ENCODE data around the gene MATN4.

MATN4 gene

DNA sequence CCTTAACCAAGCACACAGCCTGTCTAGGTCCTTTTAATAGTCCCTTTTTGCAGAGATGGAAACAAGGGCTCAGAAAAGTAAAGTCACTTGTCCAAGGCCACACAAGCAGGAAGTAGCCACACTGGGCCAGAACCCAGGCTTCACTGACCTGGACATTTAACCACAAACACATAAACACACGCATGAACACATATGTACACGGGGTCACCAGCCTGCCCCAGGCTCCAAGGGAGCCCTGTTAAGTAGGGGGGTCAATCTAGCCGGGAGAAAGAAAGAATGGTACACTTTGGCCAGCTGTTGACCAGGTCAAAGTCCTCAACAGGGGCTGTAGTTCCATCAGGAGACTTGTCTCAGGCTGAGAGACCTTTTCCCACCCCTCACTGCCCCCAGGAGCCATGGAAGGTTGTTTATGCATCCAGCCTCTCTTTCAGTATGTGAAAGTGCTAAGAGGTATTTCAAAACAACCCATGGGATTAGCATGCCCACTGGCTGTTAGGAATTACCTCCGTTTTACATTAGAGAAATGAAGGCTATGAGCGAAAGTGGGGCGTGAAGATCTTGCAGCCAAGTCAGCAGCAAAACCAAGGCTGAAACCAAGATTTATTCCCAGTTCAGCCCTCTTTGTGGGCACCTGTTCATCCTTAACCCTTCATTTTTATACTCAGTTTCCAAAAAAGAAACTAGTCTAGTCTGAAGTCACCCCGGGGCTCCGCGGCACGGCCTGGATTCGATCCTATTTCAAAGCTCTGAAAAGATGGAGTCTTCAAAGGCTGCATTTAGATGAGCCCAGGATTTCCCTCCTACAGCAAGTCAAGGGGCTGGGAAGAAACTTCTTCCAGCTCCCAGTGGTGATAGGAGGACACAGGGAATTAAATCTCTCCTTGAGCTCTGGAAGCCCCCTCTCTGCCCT, 30.3 kb upstream of the MATN4 start:
- H3K4me3 ChIP-seq (replicated peaks; ENCODE audit: insufficient read depth, low read length) = no peak overlapping the region
- TF ChIP-seq, protein P1, sequence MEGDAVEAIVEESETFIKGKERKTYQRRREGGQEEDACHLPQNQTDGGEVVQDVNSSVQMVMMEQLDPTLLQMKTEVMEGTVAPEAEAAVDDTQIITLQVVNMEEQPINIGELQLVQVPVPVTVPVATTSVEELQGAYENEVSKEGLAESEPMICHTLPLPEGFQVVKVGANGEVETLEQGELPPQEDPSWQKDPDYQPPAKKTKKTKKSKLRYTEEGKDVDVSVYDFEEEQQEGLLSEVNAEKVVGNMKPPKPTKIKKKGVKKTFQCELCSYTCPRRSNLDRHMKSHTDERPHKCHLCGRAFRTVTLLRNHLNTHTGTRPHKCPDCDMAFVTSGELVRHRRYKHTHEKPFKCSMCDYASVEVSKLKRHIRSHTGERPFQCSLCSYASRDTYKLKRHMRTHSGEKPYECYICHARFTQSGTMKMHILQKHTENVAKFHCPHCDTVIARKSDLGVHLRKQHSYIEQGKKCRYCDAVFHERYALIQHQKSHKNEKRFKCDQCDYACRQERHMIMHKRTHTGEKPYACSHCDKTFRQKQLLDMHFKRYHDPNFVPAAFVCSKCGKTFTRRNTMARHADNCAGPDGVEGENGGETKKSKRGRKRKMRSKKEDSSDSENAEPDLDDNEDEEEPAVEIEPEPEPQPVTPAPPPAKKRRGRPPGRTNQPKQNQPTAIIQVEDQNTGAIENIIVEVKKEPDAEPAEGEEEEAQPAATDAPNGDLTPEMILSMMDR (IDR thresholded peaks at IDR 0.05; ENCODE audit: insufficient read depth, low read length) = no peak
- TF ChIP-seq POLR2AphosphoS5 (IDR thresholded peaks at IDR 0.05; ENCODE audit: low read depth) = no peak
- TF ChIP-seq, protein P2, sequence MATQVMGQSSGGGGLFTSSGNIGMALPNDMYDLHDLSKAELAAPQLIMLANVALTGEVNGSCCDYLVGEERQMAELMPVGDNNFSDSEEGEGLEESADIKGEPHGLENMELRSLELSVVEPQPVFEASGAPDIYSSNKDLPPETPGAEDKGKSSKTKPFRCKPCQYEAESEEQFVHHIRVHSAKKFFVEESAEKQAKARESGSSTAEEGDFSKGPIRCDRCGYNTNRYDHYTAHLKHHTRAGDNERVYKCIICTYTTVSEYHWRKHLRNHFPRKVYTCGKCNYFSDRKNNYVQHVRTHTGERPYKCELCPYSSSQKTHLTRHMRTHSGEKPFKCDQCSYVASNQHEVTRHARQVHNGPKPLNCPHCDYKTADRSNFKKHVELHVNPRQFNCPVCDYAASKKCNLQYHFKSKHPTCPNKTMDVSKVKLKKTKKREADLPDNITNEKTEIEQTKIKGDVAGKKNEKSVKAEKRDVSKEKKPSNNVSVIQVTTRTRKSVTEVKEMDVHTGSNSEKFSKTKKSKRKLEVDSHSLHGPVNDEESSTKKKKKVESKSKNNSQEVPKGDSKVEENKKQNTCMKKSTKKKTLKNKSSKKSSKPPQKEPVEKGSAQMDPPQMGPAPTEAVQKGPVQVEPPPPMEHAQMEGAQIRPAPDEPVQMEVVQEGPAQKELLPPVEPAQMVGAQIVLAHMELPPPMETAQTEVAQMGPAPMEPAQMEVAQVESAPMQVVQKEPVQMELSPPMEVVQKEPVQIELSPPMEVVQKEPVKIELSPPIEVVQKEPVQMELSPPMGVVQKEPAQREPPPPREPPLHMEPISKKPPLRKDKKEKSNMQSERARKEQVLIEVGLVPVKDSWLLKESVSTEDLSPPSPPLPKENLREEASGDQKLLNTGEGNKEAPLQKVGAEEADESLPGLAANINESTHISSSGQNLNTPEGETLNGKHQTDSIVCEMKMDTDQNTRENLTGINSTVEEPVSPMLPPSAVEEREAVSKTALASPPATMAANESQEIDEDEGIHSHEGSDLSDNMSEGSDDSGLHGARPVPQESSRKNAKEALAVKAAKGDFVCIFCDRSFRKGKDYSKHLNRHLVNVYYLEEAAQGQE (IDR thresholded peaks at IDR 0.05; ENCODE audit: insufficient replicate concordance, low read depth) = no peak
- no peak for TF ChIP-seq SPI1 (IDR thresholded peaks at IDR 0.05; ENCODE audit: borderline replicate concordance, low read depth)
- TF ChIP-seq GABPA (IDR thresholded peaks at IDR 0.05; ENCODE audit: low read depth) = no peak
- no peak for DNase-seq (ENCODE audit: low read depth in 1 of 2, low spot score in 1 of 2)
- no peaks in the 10 kb centered on the region for H3K27me3 ChIP-seq (ENCODE audit: insufficient read depth, poor library complexity, severe bottlenecking)
- H3K27ac ChIP-seq (replicated peaks) = no peak overlapping the region

DNA sequence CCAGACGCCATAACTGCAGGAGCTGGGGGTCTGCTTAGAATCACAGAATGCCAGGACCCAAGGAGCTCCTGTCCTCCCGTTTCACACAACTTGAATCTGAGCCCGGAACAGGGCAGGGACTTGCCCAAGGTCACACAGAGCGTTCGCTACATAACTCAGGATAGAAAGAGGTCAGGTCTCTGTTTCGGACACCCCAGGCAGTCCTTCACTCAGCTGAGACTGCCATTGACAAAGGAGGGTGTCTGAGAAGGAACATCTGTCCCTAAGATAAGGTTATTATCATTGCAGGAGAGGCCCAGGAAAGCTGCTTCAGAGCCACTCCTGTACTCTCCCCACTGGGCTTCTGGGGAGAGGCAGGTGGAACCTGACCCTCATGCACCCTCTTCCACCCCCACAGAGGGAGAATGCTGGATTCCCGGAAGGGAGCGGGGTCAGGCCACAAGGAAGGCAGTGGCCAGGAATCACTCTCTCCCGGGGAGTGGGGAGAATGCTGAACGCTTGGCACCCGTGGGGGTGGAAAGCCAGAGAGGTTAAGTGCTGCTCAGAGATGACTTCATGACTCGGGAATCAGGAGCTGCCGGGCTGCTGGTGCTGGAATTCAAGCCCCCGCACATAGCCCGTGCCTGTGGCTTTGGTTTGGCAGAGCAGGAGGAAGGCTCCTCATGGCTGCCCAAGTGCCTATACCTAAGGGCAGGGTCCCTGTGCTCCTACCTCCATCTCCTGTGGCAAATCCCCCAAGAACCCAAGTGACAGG, 29.4 kb upstream of the MATN4 start:
- TF ChIP-seq, protein P1 (IDR thresholded peaks at IDR 0.05; ENCODE audit: insufficient read depth, low read length) = no peak
- TF ChIP-seq POLR2AphosphoS5 (IDR thresholded peaks at IDR 0.05; ENCODE audit: low read depth) (no peak), GABPA (IDR thresholded peaks at IDR 0.05; ENCODE audit: low read depth) (no peak), SPI1 (IDR thresholded peaks at IDR 0.05; ENCODE audit: borderline replicate concordance, low read depth) (no peak)
- TF ChIP-seq, protein P2 (IDR thresholded peaks at IDR 0.05; ENCODE audit: insufficient replicate concordance, low read depth) = no peak
- Histone ChIP-seq H3K4me3 (replicated peaks; ENCODE audit: insufficient read depth, low read length) (no peak overlapping the region), H3K27ac (replicated peaks) (no peak overlapping the region), H3K27me3 (ENCODE audit: insufficient read depth, poor library complexity, severe bottlenecking) (no peaks in the 10 kb centered on the region)
- DNase-seq (ENCODE audit: low read depth in 1 of 2, low spot score in 1 of 2) = no peak

DNA sequence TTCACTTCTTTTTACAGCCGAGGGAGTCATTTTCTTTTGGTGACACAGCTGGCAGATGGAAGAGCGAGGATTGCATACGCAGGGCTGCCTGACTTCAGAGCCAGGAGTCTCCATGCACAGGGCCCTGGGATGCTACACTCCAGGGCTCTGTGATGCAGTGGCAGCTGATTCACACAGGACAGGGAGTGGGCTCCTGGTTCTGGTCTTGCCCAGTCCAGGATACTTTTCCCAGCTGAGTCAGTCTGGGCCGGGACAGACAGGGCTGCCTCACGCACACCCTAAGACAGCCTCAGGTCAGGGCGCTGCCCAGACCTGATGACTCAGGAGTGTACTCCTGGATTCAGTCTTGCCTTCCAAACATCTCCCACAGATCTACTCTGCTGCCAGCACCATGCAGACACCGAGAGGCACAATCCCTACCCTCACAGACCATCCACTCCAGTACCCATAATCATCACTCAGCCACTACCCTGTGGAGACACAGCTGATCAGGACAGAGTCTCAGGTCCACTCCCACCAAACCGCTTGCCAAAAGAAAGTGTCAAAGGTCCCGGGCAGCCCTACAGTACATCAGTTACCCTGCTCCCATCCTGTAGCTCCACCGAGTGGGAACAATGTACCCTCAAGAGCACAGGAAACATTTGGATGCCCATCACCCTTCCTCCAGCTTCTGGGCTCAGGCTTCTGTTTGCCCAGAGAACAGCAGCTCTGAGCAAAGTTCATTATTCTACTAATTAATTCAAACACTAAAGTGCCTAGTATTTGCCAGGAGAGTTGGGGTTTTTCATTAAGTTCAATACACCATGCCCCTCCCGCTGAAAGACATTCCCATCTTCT, 28.6 kb upstream of the MATN4 start:
- DNase-seq (ENCODE audit: low read depth in 1 of 2, low spot score in 1 of 2) = no peak
- no peaks in the 10 kb centered on the region for H3K27me3 ChIP-seq (ENCODE audit: insufficient read depth, poor library complexity, severe bottlenecking)
- TF ChIP-seq SPI1 (IDR thresholded peaks at IDR 0.05; ENCODE audit: borderline replicate concordance, low read depth) = no peak
- H3K4me3 ChIP-seq (replicated peaks; ENCODE audit: insufficient read depth, low read length) = no peak overlapping the region
- no peak overlapping the region for H3K27ac ChIP-seq (replicated peaks)
